HepG2 (cell line): ENCODE measurements around the gene BPIFB2. TPM values are rescaled to one million over a fixed set of nuclear protein-coding genes. Genes with fewer than 3 reads are reported as not detected.

ENCODE experiments used
- AHDC1 ChIP-seq: sonication (generic); formaldehyde crosslinking; IDR thresholded peaks from 2 replicates; pipeline ENCODE4 v1.5.1; 2020; ENCODE audit warnings: mild to moderate bottlenecking, missing genetic modification reagents, borderline replicate concordance
- CENPT ChIP-seq: sonication (generic); formaldehyde crosslinking; IDR thresholded peaks from 2 replicates; pipeline ENCODE4 v1.8.0; 2022; ENCODE audit warnings: low read depth, mild to moderate bottlenecking, moderate library complexity, missing genetic modification reagents
- FOXA3 ChIP-seq: IDR thresholded peaks from 2 replicates; pipeline ENCODE4 v1.6.1; 2016; ENCODE audit warnings: missing genetic modification reagents, missing compliant biosample characterization
- JDP2 ChIP-seq: sonication (generic); formaldehyde crosslinking; IDR thresholded peaks from 2 replicates; pipeline ENCODE4 v1.8.1; 2022; ENCODE audit warnings: missing genetic modification reagents, borderline replicate concordance
- KLF6 ChIP-seq: IDR thresholded peaks from 2 replicates; pipeline ENCODE4 v1.8.0; 2016; ENCODE audit warnings: missing biosample characterization, missing genetic modification reagents
- MAFF ChIP-seq: IDR thresholded peaks from 2 replicates; pipeline ENCODE4 v1.6.1; 2011; ENCODE audit warnings: low read depth, low read length, improper control_type of control experiment
- MLXIP ChIP-seq: sonication (generic); formaldehyde crosslinking; IDR thresholded peaks from 2 replicates; pipeline ENCODE4 v1.9.0; 2021; ENCODE audit warnings: missing genetic modification reagents, borderline replicate concordance
- NCOA1 ChIP-seq: sonication (generic); formaldehyde crosslinking; IDR thresholded peaks from 2 replicates; pipeline ENCODE4 v1.9.0; 2021; ENCODE audit warnings: missing genetic modification reagents
- NR2F2 ChIP-seq: IDR thresholded peaks from 2 replicates; pipeline ENCODE4 v1.6.1; 2012; ENCODE audit warnings: low read depth, inconsistent platforms, borderline replicate concordance
- RARG ChIP-seq: sonication (generic); formaldehyde crosslinking; IDR thresholded peaks from 2 replicates; pipeline ENCODE4 v1.4.0; 2020; ENCODE audit warnings: low read depth, mild to moderate bottlenecking, missing genetic modification reagents
- SRSF9 ChIP-seq: fragments of 200-400 bp; formaldehyde crosslinking; IDR thresholded peaks from 2 replicates; pipeline ENCODE4 v1.6.1; 2018; ENCODE audit warnings: borderline replicate concordance, mild to moderate bottlenecking, low read depth, low read length; ENCODE audit not compliant: insufficient read depth, poor library complexity, severe bottlenecking
- ZNF225 ChIP-seq: sonication (generic); formaldehyde crosslinking; IDR thresholded peaks from 2 replicates; pipeline ENCODE4 v1.4.0; 2020; ENCODE audit warnings: mild to moderate bottlenecking, missing genetic modification reagents
- ZNF329 ChIP-seq: sonication (generic); formaldehyde crosslinking; IDR thresholded peaks from 2 replicates; pipeline ENCODE4 v1.9.0; 2021; ENCODE audit warnings: low read depth, mild to moderate bottlenecking, missing genetic modification reagents
- ZNF550 ChIP-seq: sonication (generic); formaldehyde crosslinking; IDR thresholded peaks from 2 replicates; pipeline ENCODE4 v1.4.0; 2020; ENCODE audit warnings: mild to moderate bottlenecking, missing genetic modification reagents, borderline replicate concordance
- ZNF557 ChIP-seq: sonication (generic); formaldehyde crosslinking; IDR thresholded peaks from 2 replicates; pipeline ENCODE4 v1.4.0; 2020; ENCODE audit warnings: missing genetic modification reagents
- ZNF558 ChIP-seq: sonication (generic); formaldehyde crosslinking; IDR thresholded peaks from 2 replicates; pipeline ENCODE4 v1.9.0; 2022; ENCODE audit warnings: mild to moderate bottlenecking, missing genetic modification reagents, borderline replicate concordance
- ZNF607 ChIP-seq: sonication (generic); formaldehyde crosslinking; IDR thresholded peaks from 2 replicates; pipeline ENCODE4 v1.5.1; 2020; ENCODE audit warnings: missing genetic modification reagents, mild to moderate bottlenecking, borderline replicate concordance
- ZNF720 ChIP-seq: sonication (generic); formaldehyde crosslinking; IDR thresholded peaks from 2 replicates; pipeline ENCODE4 v1.4.0; 2020; ENCODE audit warnings: missing genetic modification reagents
- ZNF775 ChIP-seq: sonication (generic); formaldehyde crosslinking; IDR thresholded peaks from 2 replicates; pipeline ENCODE4 v1.4.0; 2020; ENCODE audit warnings: missing genetic modification reagents, mild to moderate bottlenecking, moderate library complexity, borderline replicate concordance
- ZNF777 ChIP-seq: sonication (generic); formaldehyde crosslinking; IDR thresholded peaks from 2 replicates; pipeline ENCODE4 v1.4.0; 2020; ENCODE audit warnings: missing genetic modification reagents
- polyA plus RNA-seq, 8 experiments: library from polyadenylated mRNA; depleted of rRNA in 3 of 8; stranded (reverse) in 7 of 8; unstranded in 1 of 8; fragments of >200 nt; fragmentation: Illumina TruSeq in 4 of 8; extraction: Trizol in 4 of 8; gene quantifications; 2 replicates each; pipeline versions ENCODE4 v1.2.1 to v1.2.3, GENCODE V29; 2011 to 2016; ENCODE audit warnings: low read depth in 4 of 8, missing spikeins in 1 of 8, mixed read lengths in 1 of 8; ENCODE audit not compliant: insufficient read depth in 1 of 8
- total RNA-seq, 5 experiments: library from RNA; depleted of rRNA; stranded (reverse); fragments of >200 nt; fragmentation: Illumina TruSeq; extraction: Trizol; gene quantifications; 2 replicates each; pipeline ENCODE4 v1.2.3, GENCODE V29; 2016; ENCODE audit warnings: low read depth in 1 of 5
- TF ChIP-seq, protein P1 (sequence below): sonication (generic); formaldehyde crosslinking; IDR thresholded peaks from 2 replicates; pipeline ENCODE4 v1.9.0; 2021; ENCODE audit warnings: missing genetic modification reagents, mild to moderate bottlenecking, borderline replicate concordance

Gene BPIFB2
- total and polyA plus RNA-seq, 2 of the 13 experiments (the other 11 are each of a cell fraction or from before 2014, with no cell fraction given): 54.5 to 902 TPM

DNA sequence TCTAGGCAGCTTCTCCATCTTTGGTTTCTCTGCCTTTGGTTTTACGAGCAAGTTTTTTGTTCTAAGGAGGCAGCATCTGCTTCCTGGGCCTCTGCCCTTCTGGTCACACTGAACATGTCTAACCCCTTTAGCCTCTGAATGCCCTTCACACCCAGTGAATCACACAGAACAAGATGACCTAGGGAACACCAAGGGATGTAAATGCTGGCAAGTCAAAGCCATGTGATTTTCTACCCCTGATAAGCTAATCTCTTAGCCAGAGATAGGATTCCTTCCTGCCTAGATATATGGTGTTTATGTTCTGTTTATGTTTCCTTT, 16.7 kb downstream of the BPIFB2 start (continued):
- no peak for TF ChIP-seq MLXIP (CRISPR knock-in tag)
- no peak for TF ChIP-seq SRSF9
- TF ChIP-seq CENPT: no peak
- no peak for TF ChIP-seq NCOA1 (CRISPR knock-in tag)
- no peak for TF ChIP-seq ZNF607 (CRISPR knock-in tag)
- TF ChIP-seq JDP2 (CRISPR knock-in tag): no peak
- TF ChIP-seq KLF6 (CRISPR knock-in tag): no peak
- TF ChIP-seq AHDC1 (CRISPR knock-in tag): no peak
- TF ChIP-seq ZNF720: no peak
- no peak for TF ChIP-seq ZNF329
- TF ChIP-seq FOXA3 (CRISPR knock-in tag): no peak
- TF ChIP-seq MAFF: no peak
- no peak for TF ChIP-seq ZNF550 (CRISPR knock-in tag)
- TF ChIP-seq RARG (CRISPR knock-in tag): no peak
- TF ChIP-seq, protein P1, sequence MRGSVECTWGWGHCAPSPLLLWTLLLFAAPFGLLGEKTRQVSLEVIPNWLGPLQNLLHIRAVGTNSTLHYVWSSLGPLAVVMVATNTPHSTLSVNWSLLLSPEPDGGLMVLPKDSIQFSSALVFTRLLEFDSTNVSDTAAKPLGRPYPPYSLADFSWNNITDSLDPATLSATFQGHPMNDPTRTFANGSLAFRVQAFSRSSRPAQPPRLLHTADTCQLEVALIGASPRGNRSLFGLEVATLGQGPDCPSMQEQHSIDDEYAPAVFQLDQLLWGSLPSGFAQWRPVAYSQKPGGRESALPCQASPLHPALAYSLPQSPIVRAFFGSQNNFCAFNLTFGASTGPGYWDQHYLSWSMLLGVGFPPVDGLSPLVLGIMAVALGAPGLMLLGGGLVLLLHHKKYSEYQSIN: no peak
- no peak for TF ChIP-seq ZNF557 (CRISPR knock-in tag)
- TF ChIP-seq NR2F2: peak; percentile 17; the same call in 1 of the 2 replicates
- no peak for TF ChIP-seq ZNF558
- TF ChIP-seq ZNF777 (CRISPR knock-in tag): no peak
- TF ChIP-seq ZNF225 (CRISPR knock-in tag): no peak
- TF ChIP-seq ZNF775: no peak
